ENCODE measurements around the gene GNAO1. TPM values are rescaled to one million over a fixed set of nuclear protein-coding genes. Genes with fewer than 3 reads are reported as not detected.

Gene GNAO1
- total and polyA plus RNA-seq, 2 of the 13 experiments (the other 11 are each of a cell fraction or from before 2014, with no cell fraction given), result not detected

DNA sequence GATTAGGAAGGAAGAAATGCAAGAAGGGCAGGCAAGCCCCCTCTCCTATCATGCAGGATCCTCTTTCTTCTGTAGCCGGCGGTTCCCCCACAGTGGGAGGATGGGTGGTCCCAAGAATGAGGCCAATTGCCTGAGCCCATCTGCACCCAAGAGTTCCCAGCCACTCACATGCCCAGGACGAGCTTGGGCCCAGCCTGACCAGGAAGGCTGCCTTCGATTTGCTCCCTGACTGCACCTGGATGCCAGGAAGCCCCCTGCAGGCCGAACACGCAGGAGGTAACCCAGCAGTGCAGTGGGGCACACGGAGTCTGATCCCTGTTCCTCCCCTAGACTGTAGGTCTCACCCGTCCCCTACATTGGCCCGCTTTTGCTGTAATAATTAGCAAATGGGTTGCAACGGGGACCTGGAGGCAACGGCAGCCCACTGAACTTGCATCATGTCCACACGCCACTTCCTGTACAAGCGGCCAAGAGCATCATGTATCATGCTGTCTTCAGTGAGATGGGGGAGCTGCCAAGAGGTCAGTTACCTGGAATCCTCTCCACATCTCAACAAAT, 166.6 kb downstream of the GNAO1 start (continued):
- TF ChIP-seq, protein P1, sequence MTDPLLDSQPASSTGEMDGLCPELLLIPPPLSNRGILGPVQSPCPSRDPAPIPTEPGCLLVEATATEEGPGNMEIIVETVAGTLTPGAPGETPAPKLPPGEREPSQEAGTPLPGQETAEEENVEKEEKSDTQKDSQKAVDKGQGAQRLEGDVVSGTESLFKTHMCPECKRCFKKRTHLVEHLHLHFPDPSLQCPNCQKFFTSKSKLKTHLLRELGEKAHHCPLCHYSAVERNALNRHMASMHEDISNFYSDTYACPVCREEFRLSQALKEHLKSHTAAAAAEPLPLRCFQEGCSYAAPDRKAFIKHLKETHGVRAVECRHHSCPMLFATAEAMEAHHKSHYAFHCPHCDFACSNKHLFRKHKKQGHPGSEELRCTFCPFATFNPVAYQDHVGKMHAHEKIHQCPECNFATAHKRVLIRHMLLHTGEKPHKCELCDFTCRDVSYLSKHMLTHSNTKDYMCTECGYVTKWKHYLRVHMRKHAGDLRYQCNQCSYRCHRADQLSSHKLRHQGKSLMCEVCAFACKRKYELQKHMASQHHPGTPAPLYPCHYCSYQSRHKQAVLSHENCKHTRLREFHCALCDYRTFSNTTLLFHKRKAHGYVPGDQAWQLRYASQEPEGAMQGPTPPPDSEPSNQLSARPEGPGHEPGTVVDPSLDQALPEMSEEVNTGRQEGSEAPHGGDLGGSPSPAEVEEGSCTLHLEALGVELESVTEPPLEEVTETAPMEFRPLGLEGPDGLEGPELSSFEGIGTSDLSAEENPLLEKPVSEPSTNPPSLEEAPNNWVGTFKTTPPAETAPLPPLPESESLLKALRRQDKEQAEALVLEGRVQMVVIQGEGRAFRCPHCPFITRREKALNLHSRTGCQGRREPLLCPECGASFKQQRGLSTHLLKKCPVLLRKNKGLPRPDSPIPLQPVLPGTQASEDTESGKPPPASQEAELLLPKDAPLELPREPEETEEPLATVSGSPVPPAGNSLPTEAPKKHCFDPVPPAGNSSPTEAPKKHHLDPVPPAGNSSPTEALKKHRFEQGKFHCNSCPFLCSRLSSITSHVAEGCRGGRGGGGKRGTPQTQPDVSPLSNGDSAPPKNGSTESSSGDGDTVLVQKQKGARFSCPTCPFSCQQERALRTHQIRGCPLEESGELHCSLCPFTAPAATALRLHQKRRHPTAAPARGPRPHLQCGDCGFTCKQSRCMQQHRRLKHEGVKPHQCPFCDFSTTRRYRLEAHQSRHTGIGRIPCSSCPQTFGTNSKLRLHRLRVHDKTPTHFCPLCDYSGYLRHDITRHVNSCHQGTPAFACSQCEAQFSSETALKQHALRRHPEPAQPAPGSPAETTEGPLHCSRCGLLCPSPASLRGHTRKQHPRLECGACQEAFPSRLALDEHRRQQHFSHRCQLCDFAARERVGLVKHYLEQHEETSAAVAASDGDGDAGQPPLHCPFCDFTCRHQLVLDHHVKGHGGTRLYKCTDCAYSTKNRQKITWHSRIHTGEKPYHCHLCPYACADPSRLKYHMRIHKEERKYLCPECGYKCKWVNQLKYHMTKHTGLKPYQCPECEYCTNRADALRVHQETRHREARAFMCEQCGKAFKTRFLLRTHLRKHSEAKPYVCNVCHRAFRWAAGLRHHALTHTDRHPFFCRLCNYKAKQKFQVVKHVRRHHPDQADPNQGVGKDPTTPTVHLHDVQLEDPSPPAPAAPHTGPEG (CRISPR knock-in tag; IDR thresholded peaks at IDR 0.05), result peak; percentile 58; the same call in 1 of the 2 replicates
- TF ChIP-seq, protein P2, sequence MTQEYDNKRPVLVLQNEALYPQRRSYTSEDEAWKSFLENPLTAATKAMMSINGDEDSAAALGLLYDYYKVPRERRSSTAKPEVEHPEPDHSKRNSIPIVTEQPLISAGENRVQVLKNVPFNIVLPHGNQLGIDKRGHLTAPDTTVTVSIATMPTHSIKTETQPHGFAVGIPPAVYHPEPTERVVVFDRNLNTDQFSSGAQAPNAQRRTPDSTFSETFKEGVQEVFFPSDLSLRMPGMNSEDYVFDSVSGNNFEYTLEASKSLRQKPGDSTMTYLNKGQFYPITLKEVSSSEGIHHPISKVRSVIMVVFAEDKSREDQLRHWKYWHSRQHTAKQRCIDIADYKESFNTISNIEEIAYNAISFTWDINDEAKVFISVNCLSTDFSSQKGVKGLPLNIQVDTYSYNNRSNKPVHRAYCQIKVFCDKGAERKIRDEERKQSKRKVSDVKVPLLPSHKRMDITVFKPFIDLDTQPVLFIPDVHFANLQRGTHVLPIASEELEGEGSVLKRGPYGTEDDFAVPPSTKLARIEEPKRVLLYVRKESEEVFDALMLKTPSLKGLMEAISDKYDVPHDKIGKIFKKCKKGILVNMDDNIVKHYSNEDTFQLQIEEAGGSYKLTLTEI (CRISPR knock-in tag; conservative IDR thresholded peaks at IDR 0.05), result no peak
- no peak for TF ChIP-seq SETDB1 (CRISPR knock-in tag; IDR thresholded peaks at IDR 0.05; ENCODE audit: borderline replicate concordance)
- peak; percentile 68 for TF ChIP-seq HOXA3 (CRISPR knock-in tag; IDR thresholded peaks at IDR 0.05)
- TF ChIP-seq ZNF775 (CRISPR knock-in tag; IDR thresholded peaks at IDR 0.05; ENCODE audit: borderline replicate concordance), result no peak
- no peak for TF ChIP-seq REPIN1 (CRISPR knock-in tag; IDR thresholded peaks at IDR 0.05; ENCODE audit: borderline replicate concordance, low read depth)
- TF ChIP-seq, protein P3, sequence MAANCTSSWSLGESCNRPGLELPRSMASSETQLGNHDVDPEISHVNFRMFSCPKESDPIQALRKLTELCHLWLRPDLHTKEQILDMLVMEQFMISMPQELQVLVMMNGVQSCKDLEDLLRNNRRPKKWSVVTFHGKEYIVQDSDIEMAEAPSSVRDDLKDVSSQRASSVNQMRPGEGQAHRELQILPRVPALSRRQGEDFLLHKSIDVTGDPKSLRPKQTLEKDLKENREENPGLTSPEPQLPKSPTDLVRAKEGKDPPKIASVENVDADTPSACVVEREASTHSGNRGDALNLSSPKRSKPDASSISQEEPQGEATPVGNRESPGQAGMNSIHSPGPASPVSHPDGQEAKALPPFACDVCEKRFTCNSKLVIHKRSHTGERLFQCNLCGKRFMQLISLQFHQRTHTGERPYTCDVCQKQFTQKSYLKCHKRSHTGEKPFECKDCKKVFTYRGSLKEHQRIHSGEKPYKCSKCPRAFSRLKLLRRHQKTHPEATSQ (CRISPR knock-in tag; IDR thresholded peaks at IDR 0.05; ENCODE audit: borderline replicate concordance), result no peak
- TF ChIP-seq POLR2A (IDR thresholded peaks at IDR 0.05; ENCODE audit: insufficient read depth in 1 of 2, low read depth in 2 of 2, low read length in 2 of 2), result peak in 1 of 2 experiments; percentile 38; a peak in 1 of 4 replicates
- TF ChIP-seq, protein P4, sequence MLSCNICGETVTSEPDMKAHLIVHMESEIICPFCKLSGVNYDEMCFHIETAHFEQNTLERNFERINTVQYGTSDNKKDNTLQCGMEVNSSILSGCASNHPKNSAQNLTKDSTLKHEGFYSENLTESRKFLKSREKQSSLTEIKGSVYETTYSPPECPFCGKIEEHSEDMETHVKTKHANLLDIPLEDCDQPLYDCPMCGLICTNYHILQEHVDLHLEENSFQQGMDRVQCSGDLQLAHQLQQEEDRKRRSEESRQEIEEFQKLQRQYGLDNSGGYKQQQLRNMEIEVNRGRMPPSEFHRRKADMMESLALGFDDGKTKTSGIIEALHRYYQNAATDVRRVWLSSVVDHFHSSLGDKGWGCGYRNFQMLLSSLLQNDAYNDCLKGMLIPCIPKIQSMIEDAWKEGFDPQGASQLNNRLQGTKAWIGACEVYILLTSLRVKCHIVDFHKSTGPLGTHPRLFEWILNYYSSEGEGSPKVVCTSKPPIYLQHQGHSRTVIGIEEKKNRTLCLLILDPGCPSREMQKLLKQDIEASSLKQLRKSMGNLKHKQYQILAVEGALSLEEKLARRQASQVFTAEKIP (CRISPR knock-in tag; IDR thresholded peaks at IDR 0.05; ENCODE audit: borderline replicate concordance), result no peak
- TF ChIP-seq DR1 (CRISPR knock-in tag; IDR thresholded peaks at IDR 0.05), result no peak
- no peak for TF ChIP-seq KLF13 (CRISPR knock-in tag; IDR thresholded peaks at IDR 0.05)
- TF ChIP-seq, protein P5, sequence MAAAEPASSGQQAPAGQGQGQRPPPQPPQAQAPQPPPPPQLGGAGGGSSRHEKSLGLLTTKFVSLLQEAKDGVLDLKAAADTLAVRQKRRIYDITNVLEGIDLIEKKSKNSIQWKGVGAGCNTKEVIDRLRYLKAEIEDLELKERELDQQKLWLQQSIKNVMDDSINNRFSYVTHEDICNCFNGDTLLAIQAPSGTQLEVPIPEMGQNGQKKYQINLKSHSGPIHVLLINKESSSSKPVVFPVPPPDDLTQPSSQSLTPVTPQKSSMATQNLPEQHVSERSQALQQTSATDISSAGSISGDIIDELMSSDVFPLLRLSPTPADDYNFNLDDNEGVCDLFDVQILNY (CRISPR knock-in tag; conservative IDR thresholded peaks at IDR 0.05), result no peak
- TF ChIP-seq, protein P6, sequence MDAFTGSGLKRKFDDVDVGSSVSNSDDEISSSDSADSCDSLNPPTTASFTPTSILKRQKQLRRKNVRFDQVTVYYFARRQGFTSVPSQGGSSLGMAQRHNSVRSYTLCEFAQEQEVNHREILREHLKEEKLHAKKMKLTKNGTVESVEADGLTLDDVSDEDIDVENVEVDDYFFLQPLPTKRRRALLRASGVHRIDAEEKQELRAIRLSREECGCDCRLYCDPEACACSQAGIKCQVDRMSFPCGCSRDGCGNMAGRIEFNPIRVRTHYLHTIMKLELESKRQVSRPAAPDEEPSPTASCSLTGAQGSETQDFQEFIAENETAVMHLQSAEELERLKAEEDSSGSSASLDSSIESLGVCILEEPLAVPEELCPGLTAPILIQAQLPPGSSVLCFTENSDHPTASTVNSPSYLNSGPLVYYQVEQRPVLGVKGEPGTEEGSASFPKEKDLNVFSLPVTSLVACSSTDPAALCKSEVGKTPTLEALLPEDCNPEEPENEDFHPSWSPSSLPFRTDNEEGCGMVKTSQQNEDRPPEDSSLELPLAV (CRISPR knock-in tag; conservative IDR thresholded peaks at IDR 0.05; ENCODE audit: low read depth), result no peak
- no peak; the same call in 1 of the 2 replicates for TF ChIP-seq ZNF337 (CRISPR knock-in tag; IDR thresholded peaks at IDR 0.05; ENCODE audit: borderline replicate concordance, low read depth)
- peak; percentile 68; the same call in 1 of the 2 replicates for TF ChIP-seq MYC (CRISPR knock-in tag; IDR thresholded peaks at IDR 0.05; ENCODE audit: borderline replicate concordance)

Measured in HepG2 (cell line).